ENCODE measurements around the gene GAS7.
"Not testable (repeated sequence)": the region's sequence is repeated elsewhere in the genome, so short reads cannot be mapped to it uniquely, and the experiment has no call there.

Gene GAS7

DNA sequence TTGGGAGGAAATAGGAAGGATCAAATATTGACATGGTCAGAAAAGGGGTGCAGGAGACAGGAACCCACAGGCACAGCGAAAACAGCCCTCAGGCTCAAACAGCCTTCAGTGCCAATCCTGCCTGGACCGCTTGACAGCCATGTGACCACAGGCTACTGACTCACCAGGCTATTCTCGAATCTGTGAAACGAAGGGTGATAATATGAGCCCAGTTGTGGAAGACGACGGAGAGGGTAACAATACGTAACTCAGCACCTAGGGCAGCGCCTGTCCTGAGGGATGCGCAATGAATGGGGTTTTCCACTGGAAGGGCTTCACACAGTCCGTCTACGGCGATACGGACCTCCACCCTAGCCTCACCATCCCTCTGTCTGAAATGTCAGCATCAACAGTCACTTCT lies 176.0 kb downstream of the GAS7 start:
- DNase-seq (ENCODE audit: low spot score): no peak

DNA sequence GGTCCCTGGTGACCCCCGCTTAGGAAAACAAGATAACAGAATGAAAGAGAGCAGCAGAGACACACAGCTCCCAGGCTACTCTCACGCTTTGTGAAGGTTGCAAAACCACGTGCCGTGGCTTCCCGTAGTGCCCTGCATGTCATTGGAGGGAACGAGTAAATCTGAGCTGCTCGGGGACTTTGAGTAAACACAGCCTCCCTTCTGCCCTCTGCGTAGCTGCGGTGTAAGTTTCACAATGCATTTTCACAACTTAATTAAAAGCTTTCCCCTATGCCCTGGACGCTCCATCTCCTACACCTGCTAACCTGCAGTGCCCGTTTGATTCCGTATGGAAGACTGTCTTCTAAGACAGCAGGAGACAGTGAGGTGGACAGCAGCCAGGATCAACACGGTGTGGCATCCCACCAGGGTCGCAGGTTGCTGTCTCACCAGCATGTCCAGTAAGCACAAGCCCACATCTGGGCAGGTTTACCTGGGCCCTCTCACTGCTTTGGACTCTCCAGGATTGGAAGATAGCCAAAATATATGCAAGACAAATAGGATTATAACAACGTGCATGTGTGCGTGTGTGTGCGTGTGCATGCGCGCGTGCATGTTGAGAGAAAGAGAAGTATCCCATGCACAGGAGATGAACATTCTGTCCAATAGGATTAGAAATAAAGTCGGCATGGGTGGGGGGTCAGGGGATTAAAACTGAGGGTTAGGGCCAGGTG lies 177.0 kb downstream of the GAS7 start:
- no peak for DNase-seq (ENCODE audit: low spot score)

DNA sequence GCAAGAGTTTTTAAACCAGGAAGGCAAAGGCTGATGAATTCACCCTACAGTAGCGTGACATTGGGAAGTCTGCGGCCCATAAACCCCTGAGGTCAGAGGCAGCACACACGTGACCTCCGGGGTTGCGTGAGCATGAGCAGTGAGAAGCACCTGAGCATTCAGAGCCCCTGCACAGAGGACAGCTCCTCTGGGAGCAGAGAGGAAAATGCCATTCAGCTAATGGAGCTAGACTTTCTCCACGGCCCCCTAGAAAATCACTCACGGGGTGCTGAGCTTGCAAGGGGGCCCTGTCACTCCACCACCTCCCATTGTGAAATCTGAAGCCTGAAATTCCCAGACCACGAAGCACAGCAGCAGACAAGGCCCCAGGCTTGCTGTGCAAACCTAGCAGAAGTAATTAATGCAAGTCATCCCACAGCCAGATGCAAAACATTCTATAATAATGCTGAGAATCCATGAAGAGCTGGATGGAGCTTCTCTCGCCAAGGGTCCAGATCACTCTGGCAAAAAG lies 178.4 kb downstream of the GAS7 start:
- no peak for DNase-seq (ENCODE audit: low spot score)

DNA sequence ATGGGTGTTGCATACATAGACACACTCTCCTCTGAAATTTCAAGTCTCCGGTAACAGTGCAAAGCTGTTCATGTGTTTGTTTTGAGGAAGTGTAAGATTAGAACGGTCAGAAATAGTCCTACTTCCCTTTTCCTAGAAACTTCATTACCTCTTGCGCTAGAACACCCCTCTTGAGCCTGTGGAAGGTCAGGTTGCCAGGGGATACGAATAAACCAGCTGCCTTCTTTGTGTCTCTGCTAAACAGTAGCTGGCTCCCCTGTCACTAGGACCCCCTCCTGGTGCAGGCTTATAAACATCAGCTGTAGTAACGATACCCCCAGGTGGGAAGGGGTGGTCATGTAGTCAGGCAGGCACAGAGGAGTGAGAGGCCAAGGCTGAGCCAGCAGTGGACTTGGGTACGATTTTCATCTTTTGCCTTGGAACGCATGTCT lies 179.9 kb downstream of the GAS7 start:
- no peak for DNase-seq (ENCODE audit: low spot score)

DNA sequence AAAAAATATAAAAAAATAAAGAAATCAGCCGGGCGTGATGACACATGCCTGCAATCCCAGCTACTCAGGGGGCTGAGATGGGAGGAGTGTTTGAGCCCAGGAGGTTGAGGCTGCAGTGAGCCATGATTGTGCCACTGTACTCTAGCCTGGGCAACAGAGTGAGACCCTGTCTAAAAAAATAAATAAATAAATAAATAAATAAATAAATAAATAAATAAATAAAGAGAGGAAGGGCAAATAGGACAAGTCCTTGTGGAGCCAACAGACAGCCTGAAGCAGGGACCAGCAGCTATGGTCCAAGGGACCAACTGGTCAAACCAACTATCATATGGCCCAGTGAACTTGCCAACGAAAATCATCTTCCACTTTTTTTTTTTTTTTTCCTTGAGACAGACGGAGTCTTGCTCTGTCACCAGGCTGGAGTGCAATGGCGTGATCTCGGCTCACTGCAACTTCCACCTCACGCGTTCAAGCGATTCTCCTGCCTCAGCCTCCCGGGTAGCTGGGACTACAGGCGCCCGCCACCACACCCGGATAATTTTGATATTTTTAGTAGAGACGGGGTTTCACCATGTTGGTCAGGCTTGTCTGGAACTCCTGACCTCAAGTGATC lies 181.3 kb downstream of the GAS7 start:
- DNase-seq (ENCODE audit: low spot score): not testable (repeated sequence)

DNA sequence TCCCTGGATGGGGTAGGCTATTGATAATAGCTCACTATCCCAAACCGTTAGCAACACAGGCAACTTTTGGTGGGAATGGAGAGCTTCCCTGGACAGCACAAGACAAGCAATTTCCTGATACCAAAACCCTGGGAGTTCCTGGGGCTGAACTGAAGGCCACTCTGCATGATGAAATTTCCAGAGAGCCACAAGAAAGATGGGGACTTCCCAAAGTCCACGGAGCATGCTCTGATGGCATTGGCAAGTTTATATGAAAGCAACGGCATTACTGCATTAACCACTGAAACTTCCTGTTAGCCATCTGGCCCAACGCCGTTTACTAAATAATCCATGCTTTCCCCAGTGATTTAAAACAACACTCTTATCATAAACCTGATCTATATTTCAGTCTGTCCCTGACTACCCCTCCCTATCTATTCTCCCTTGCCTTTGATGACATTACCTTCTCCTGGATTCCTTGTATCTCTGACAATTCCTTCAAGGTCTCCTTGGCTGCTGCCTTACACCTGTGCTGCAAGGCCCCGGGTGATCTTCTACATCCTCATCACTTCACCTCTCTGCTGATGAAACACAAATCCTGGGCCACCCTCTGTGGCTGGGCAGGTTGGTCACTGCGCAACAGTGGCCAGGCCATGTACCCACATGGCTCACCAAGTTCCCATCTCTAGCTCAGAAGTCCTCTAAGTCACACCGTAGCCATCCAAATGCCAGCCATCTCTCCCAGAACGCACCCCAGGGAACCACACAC lies 184.9 kb downstream of the GAS7 start:
- no peak for DNase-seq (ENCODE audit: low spot score)

DNA sequence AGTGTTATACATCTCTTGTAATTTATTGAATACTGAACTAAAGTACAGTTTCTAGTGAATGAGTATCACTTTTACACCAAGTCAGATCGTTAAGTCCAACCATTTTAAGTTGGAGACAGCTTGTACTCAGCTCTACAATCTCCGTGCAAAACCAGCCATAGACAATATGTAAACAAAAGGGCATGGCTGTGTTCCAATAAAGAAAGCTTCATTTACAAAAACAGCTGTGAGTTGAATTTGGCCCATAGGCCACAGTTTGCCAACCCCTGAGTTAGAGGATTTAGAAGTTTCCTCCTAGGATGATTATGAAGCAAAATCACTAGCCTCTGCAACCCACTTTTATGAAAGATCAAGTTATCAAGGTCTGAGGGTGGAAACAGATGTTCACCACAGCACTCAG lies 187.7 kb downstream of the GAS7 start:
- no peak for DNase-seq (ENCODE audit: low spot score)

DNA sequence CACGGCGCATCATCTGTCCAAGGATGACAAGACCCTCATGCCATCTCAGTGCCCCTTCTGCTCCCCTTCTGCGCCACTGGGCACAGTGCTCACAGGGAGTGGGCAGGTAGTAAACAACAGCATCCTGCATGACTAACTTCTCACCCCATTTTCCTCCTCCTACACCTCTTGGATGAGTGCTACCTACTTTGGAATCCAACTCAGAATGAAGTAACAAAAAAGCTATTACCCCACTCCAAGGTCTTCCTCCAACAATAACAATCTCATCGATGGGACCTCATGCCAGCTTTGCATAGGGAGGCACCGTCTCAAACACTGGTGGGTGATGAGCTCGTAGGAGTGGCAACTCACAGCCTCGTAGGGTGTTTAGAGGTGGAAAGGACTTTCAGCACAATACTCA lies 194.7 kb downstream of the GAS7 start:
- no peak for DNase-seq (ENCODE audit: low spot score)

DNA sequence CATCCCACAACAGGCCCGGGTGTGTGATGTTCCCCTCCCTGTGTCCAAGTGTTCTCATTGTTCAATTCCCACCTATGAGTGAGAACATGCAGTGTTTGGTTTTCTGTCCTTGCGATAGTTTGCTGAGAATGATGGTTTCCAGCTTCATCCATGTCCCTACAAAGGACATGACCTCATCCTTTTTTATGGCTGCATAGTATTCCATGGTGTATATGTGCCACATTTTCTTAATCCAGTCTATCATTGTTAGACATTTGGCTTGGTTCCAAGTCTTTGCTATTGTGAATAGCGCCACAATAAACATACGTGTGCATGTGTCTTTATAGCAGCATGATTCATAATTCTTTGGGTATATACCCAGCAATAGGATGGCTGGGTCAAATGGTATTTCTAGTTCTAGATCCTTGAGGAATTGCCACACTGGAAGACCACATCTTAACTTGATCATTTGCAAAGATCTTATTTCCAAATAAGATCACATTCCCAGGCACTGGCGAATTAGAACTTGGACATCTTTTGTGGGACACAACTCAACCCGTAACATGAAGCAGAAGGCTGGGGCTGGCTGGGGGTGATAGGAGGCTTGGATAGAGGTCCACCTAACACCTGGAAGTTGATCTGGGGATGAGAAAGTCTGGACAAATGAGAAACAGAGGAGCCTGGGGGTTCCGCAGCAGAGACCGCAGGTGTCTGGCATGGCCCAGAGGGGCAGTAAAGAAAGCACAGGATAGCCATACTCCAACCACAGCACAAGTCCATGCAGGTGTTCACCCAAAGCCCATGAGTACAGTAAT lies 195.6 kb downstream of the GAS7 start:
- DNase-seq (ENCODE audit: low spot score): not testable (repeated sequence)

DNA sequence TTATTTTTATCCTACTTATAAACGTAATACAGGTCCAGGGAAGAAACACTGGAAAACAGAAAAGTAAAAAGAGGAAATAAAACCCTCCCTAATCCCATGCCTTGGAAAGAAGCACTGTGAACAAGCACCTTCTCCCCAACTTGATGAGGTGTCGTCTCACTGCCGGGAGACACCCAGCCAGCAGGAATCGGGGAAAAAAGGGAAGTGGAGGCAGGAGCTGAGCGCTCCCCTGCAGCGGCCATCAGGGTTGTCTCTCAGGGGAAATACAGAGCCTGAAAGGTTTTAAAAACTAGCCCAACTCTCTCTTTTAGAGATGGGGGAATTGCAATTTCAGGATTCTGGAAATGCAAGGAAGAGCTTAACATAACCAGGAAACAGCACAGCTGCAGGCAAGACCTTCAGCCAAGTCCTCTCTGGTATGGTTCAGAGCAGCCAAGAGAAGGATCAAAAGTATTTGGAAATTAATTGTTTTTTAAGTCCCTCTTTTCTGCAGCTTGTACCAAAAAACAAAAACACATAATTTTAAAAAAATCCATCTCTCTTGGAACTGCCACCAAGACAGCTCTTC lies 197.0 kb downstream of the GAS7 start:
- no peak for DNase-seq (ENCODE audit: low spot score)

DNA sequence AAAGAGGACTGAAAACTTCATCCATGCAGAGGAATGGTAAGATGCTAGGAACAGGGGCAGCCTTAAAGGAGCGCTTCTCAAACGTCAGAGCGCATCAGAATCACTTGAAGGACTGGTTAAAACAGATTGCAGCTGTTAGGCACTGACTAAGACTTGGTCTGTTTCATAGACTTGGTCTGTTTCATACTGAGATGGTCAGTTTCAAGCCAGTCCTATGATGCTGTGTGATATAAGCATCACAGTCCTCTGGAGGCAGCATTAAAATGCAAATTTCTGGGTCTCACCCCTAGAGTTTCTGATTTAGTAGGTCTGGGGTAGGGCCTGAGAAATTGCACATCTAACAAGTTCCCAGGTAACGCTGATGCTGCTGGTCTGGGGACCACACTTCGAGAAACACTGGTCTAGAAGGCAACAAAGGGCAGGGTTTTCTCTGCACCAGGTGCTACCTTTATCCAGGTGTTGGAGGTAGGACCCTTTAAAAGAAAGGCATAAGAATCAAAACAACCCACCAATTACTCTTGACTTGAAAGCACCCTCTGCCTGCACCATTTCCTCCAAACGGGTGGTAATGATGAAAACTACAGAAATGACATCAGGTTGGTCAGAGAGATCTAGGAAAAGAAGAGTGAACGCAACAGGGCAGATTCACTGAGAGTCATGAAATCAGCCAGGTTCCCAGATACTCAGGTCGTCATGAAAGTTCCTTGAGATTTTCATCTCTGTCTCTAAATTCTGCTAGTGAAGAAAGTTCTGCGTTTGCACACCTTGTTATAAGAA lies 198.3 kb downstream of the GAS7 start:
- no peak for DNase-seq (ENCODE audit: low spot score)

DNA sequence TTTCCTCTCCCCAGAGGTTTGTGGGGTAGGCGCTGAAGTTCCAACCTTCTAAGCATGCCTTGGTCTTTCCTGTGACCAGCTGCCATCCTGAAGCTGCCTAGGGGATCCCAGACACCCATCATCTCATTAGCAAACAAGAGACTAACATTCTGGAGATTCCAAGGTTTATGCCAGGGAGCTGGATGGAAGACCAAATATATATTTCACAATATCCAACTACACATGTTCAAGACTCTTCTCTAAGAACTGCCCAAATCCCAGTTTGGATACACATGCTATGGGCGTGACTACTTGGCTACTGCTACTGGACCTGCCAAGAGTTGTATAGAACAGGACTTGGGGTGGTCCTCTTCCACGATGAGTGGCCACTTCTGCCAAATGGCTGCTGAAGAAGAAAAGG lies 200.3 kb downstream of the GAS7 start:
- DNase-seq (ENCODE audit: low spot score): no peak

DNA sequence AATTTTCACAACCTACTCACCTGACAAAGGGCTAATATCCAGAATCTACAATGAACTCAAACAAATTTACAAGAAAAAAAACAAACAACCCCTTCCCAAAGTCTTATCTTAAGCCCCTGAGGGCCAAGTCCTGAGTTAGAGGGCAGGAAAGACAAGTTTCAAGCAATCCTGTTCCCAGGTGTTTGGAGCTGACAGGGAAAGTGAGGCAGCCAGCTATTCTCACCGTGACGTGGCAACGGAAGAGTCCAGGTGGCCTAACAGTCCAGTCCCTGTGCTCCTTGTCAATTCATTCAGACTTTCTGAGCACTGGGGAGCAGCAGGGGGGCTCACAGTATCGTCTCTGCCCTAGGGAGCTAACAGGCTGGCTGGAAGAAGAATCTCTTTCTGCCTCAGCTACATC lies 203.6 kb downstream of the GAS7 start:
- no peak for DNase-seq (ENCODE audit: low spot score)

DNA sequence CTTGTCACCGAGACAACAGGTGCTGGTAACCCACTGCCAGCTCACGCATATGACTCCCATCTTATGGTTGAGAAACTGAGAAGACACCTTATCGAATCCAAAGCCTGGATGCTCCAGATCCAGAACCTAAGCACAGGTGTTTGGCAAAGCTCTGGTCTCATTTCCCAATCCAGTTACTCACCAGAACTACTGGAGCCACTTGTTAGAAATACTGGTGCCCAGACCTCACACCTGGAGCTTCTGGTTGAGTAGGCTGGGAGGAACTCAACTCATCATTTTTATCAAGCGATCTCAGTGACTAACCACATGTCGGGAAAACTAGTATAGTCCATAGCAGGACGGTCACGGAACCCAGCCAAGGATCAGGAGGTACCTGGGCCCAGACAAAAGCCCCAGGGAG lies 206.6 kb downstream of the GAS7 start:
- DNase-seq (ENCODE audit: low spot score): no peak

DNA sequence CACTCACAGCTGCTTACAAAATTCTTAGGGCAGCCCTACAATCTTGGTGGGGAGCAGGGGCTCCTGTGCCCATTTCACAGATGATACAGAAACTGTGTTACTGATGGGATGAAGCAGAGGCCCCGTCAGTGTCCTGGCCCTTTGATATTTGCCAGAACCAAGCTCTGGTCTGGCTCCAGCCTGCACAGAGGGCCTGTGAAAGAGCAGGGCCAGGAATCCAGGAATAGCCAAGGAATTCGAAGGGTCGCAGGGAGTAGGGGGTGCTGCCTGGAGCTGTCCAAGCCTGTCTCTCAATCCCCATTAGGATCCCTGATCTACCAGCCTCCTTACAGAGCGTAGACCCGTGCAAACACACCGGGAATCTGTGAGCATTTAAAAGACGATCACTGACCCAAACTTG lies 207.1 kb downstream of the GAS7 start:
- DNase-seq (ENCODE audit: low spot score): no peak

DNA sequence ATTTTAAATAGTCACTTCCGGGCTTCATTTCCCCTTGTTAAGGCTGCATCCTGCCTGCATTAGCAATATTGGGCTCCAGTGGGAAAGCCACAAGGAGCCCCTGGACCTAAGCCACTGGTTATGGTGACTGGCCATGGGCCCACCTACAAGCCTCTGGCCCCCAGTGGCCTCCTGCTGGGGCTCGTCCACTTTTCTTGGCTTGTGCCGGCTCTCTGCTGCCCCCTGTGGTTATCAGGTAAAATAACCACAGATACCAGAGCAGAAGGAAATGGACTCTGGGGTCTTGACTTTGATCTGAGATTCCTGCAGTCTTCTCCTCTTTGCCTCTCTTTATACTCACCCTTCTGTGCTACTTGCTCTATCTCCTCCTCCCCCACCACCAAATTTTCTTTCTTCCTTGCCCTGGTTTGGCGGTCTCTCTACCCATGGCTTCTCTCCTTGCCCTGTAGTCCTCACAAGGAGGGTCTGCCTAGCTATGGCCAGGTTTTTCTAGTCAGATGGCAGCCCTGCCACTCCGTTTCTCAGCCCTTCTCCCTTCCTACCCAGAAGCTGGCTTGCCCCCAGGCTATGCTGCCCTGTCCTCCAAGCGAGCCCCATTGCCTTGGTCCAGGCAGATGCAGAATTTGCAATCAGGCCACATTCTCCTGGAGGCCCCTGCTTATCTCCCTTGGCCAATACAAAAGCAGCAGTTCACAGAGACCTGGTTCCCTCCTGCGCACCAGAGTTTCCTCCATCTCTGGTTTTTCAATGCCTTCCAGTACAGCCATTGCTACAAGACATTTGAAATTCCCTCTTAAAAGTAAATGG lies 210.4 kb downstream of the GAS7 start:
- peak; percentile 37 for DNase-seq (ENCODE audit: low spot score)

DNA sequence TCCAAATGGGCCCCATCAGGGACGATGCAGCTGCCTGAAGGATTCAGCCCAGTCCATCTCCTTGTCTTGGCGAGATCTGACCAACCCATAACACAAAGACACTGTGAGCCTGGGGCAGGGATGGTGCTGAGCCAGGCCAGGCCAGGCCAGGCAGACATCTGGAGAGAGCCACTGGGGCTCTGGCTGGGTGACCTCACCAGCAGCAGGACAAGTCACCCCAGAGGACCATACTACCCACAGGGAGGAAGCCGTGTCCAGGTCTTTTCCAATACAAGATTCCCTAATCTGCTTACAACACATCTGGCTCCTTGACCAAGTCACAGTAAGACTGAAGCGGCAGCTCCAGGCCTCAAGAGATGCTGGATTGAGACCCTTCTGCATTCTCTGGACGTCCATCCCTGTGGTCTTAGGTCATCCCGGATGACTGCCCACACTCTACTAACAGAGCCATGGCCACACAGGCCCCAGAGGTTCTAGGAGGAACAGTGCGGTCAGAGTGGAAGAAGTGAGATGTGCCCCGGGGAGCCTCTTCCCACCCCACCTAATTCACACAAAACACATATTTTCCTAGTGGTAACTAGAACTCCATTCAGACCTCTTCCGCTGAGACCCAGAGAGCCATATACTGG lies 211.5 kb downstream of the GAS7 start:
- DNase-seq (ENCODE audit: low spot score): no peak

DNA sequence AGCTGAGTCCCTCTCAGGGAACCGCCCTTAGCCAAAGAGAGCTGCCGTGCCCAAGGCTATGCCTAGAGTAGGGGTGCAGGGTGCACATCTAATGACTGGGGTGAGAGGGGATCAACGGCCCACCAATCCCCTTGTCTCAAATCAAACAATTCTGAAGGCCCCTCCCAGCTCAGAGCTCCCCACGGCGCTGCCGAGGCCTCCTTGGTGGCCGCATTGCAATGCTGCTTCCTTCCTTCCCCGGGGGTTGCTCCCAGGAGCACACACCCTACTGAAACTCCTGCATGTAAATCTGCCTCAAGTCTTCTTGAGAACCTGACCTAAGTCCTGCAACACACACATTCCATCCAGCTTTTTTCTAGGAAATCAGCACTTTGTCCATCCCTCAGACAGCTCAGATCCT lies 212.8 kb downstream of the GAS7 start:
- no peak for DNase-seq (ENCODE audit: low spot score)

DNA sequence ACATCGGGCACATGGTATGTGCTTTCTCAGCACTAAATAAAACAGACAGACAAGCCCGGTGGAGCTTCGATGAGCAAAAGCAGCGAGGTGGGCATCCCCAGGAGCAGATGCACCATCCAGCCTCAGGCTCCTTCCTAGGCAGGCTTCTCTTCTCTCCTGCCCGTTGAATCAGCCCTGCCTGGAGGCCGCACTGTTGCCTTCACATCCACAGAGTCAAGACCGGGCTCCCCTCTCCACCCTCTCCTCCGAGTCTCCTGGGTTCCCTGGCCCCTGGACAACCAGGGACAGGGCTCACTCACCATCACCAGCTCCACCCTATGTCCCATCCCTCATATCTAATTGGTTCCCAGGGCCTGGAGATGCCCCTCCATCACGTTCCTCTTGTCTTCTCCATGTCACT lies 213.6 kb downstream of the GAS7 start:
- no peak for DNase-seq (ENCODE audit: low spot score)

DNA sequence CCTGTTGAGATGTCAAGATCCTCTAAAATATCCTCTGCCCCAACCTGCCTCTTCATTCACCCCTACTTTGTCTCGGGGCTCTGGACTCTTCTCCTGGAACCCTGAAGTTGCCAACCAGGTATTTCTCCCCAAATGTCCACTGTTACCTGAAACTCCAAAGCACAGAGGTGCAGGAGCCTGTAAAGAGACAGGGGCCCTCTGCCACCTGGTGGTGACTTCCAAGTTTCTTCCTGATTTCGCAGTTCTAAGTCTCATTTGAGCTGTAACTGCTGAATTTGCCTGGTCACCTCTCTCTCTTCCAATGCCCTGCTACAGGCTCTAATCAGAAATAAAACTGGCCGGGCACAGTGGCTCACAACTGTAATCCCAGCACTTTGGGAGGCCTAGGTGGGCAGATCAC lies 216.2 kb downstream of the GAS7 start:
- DNase-seq (ENCODE audit: low spot score): no peak

Data from hematopoietic multipotent progenitor cell treated with erythropoietin and hydrocortisone succinate and interleukin-3 and kit ligand, for 15 days (in vitro differentiated cells).